Naive thymus-derived CD4-positive, alpha-beta T cell (primary cell): Measurements from ENCODE around the gene CTAG1B. TPM values are rescaled to one million over a fixed set of nuclear protein-coding genes. Genes with fewer than 3 reads are reported as not detected.
"Not testable (repeated sequence)": the region's sequence is repeated elsewhere in the genome, so short reads cannot be mapped to it uniquely, and the experiment has no call there.

ENCODE experiments used
- ATAC-seq: fragments of 150-1000 bp; cut with Tn5 transposase; 2 replicates; pipeline ENCODE4 v1.10.0; 2021; ENCODE audit warnings: mild to moderate bottlenecking, moderate library complexity
- CTCF ChIA-PET: fragments of 350-600 bp; sonication (Branson Sonifier 250); formaldehyde crosslinking; loops from one replicate; lab custom pipeline; 2021; ENCODE audit warnings: antibody characterized with exemption; lab: Charles Lee
- POLR2A ChIA-PET: fragments of 350-600 bp; sonication (Branson Sonifier 250); formaldehyde crosslinking; loops from one replicate; lab custom pipeline; 2021; ENCODE audit warnings: antibody characterized with exemption, inconsistent platforms; lab: Charles Lee
- DNase-seq, 9 donors: peaks; one replicate each; pipeline versions ENCODE4 v3.0.0 to v3.0.0-alpha.2; 2020 to 2022; ENCODE audit warnings: mixed read lengths in 1 of 9
- H3K27ac ChIP-seq: one replicate; pipeline ENCODE4 v1.7.0; 2013; ENCODE audit warnings: mild to moderate bottlenecking, low read depth, low read length, moderate library complexity
- H3K27me3 ChIP-seq, 2 donors: one replicate each; pipeline ENCODE4 v1.7.0; 2013; ENCODE audit warnings: low read length in 2 of 2, mild to moderate bottlenecking in 2 of 2, moderate library complexity in 2 of 2; ENCODE audit not compliant: control insufficient read depth in 2 of 2, insufficient read depth in 2 of 2
- H3K36me3 ChIP-seq, 3 experiments: 1 replicate in 2 of 3; 2 replicates in 1 of 3; pipeline ENCODE4 v1.7.0; 2013; ENCODE audit warnings: low read length in 3 of 3, mild to moderate bottlenecking in 3 of 3, moderate library complexity in 1 of 3; ENCODE audit not compliant: insufficient read depth in 3 of 3, control insufficient read depth in 2 of 3
- H3K4me1 ChIP-seq, 2 donors: one replicate each; pipeline ENCODE4 v1.7.0; 2013; ENCODE audit warnings: low read length in 2 of 2, mild to moderate bottlenecking in 2 of 2, moderate library complexity in 1 of 2; ENCODE audit not compliant: control insufficient read depth in 2 of 2, insufficient read depth in 2 of 2
- H3K4me3 ChIP-seq: 2 replicates; pipeline ENCODE4 v1.7.0; 2013; ENCODE audit warnings: mild to moderate bottlenecking, low read length
- H3K9me3 ChIP-seq, 3 experiments: 1 replicate in 2 of 3; 2 replicates in 1 of 3; pipeline ENCODE4 v1.7.0; 2013; ENCODE audit warnings: low read length in 3 of 3; ENCODE audit not compliant: control insufficient read depth in 2 of 3
- H3K27ac Mint-ChIP-seq, 9 donors: one replicate each; pipeline ENCODE4 v1.8.0; 2020 to 2022; ENCODE audit warnings: mixed read lengths in 9 of 9, mild to moderate bottlenecking in 8 of 9, moderate library complexity in 5 of 9, inconsistent platforms in 2 of 9
- H3K27me3 Mint-ChIP-seq, 5 donors: one replicate each; pipeline ENCODE4 v1.8.0; 2021 to 2022; ENCODE audit warnings: mixed read lengths in 5 of 5, mild to moderate bottlenecking in 1 of 5
- H3K36me3 Mint-ChIP-seq, 5 donors: one replicate each; pipeline ENCODE4 v1.8.0; 2020 to 2022; ENCODE audit warnings: mixed read lengths in 5 of 5, mild to moderate bottlenecking in 3 of 5, inconsistent platforms in 1 of 5
- H3K4me1 Mint-ChIP-seq, 7 donors: one replicate each; pipeline ENCODE4 v1.8.0; 2020 to 2022; ENCODE audit warnings: mixed read lengths in 7 of 7, mild to moderate bottlenecking in 3 of 7, inconsistent platforms in 1 of 7
- H3K4me3 Mint-ChIP-seq, 10 donors: one replicate each; pipeline ENCODE4 v1.8.0; 2020 to 2022; ENCODE audit warnings: mild to moderate bottlenecking in 10 of 10, mixed read lengths in 10 of 10, moderate library complexity in 6 of 10, inconsistent platforms in 2 of 10
- H3K9me3 Mint-ChIP-seq, 11 donors: one replicate each; pipeline ENCODE4 v1.8.0; 2020 to 2022; ENCODE audit warnings: mixed read lengths in 11 of 11, mild to moderate bottlenecking in 4 of 11, inconsistent platforms in 1 of 11, moderate library complexity in 1 of 11
- intact Hi-C, 2 donors: fragments of 100-400 bp; cut with micrococcal nuclease; formaldehyde crosslinking; loops; one replicate each; pipeline ENCODE4 v1.15.1; 2023
- polyA plus RNA-seq, 2 donors: library from polyadenylated mRNA; unstranded; fragments of 300-500 nt; fragmentation: Illumina TruSeq; gene quantifications; one replicate each; pipeline ENCODE4 v1.2.3, GENCODE V29; 2021
- total RNA-seq, 6 experiments: library from RNA in 5 of 6; stranded (reverse) in 5 of 6; gene quantifications; 1 replicate in 5 of 6; 2 replicates in 1 of 6; pipeline ENCODE4 v1.2.3 and lab custom pipeline; 2021 to 2026

The CTAG1B gene
- total and polyA plus RNA-seq, 7 experiments from 2014 or later, result not detected

DNA sequence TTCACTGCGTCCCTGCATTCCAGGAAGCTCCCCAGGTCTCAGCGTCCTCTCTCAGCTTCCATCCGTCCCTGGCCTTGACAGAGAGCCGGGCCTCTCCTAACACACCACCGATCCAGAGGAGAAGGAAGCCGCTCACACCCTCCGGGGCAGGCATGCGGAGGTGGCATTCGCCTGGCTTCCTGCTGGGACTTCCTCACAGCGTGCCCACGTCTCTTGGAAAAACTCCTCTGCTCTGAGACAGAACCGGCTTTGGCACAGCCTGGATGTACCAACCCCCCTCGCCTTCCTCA lies 31.1 kb upstream of the CTAG1B start:
- Mint-ChIP-seq H3K9me3 (no peaks in the 10 kb centered on the region), H3K27me3 (no peaks in the 10 kb centered on the region), H3K27ac (no peak overlapping the region), H3K4me1 (no peaks in the 10 kb centered on the region), H3K36me3 (no peaks in the 10 kb centered on the region), H3K4me3 (no peak overlapping the region)
- no peak for ATAC-seq
- Histone ChIP-seq H3K27me3 (no peaks in the 10 kb centered on the region), H3K27ac (no peak overlapping the region), H3K4me1 (no peaks in the 10 kb centered on the region), H3K9me3 (no peaks in the 10 kb centered on the region), H3K36me3 (no peaks in the 10 kb centered on the region), H3K4me3 (no peak overlapping the region)
- CTCF ChIA-PET, result no interaction called here
- POLR2A ChIA-PET, result no interaction called here
- no peak for DNase-seq
- intact Hi-C loops, result no loop called here

DNA sequence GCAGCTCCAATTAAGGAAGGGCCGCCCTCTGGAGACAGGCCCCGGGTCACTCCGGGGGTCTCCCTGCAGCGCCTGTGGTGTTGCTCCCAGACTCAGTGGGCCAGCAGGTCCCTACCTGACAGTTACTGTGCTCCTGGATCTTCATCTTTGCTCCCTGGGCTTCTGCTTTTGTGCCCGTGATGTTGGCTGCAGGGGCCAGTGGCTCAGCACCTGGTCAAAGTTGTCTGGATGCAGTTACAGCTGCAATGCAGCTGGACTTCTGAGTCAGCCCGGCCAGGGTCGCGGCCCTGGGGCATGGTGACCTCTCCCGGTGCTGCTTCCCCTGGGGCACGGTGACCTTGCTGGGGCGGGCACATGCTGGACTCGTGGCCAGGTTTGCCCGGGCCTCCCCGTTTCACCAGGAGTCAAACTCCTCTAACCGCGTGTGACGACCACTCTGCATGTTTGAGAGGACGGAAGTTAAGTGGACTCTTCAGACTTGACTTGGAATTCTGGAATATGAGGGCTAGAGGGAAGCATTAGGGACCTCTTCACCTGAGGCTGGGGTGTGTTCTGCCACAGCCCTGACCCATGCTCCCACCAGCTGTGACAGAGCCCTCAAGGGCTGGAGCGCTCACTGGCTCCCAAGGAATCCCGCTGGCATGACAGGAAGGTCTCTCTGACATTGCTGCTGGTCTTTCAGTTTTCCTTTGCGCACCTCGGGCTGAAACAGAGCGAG lies 30.6 kb upstream of the CTAG1B start:
- Mint-ChIP-seq H3K4me3 (no peak overlapping the region), H3K36me3 (no peaks in the 10 kb centered on the region), H3K27ac (no peak overlapping the region), H3K9me3 (no peaks in the 10 kb centered on the region), H3K4me1 (no peaks in the 10 kb centered on the region), H3K27me3 (no peaks in the 10 kb centered on the region)
- Histone ChIP-seq H3K4me3 (no peak overlapping the region), H3K9me3 (no peaks in the 10 kb centered on the region), H3K27ac (no peak overlapping the region), H3K4me1 (no peaks in the 10 kb centered on the region), H3K27me3 (no peaks in the 10 kb centered on the region), H3K36me3 (no peaks in the 10 kb centered on the region)
- intact Hi-C loops, result no loop called here
- no peak for ATAC-seq
- no peak for DNase-seq
- ChIA-PET POLR2A (no interaction called here), CTCF (no interaction called here)

DNA sequence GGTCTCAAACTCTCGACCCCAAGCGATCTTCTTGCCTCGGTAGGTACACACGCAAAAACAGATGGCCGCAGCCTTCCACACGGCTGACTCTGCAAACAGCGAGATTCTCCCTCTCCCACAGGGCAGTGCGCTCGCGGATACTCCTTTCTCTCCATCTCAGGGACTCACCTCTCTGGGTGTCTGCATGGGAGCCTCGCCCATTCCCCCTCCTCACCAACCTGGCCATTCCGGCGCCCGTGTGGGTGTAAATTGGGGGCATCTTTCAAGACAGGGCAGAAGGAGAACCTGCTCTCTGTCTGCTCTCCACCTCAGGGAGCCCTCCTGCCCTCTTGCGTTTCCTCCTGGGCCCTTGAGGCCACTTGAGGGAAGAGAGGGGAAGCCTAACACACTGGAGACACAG lies 29.8 kb upstream of the CTAG1B start:
- DNase-seq, result no peak
- no peak overlapping the region for H3K4me3 Mint-ChIP-seq
- Histone ChIP-seq H3K4me1 (no peaks in the 10 kb centered on the region), H3K9me3 (no peaks in the 10 kb centered on the region), H3K27ac (no peak overlapping the region), H3K4me3 (no peak overlapping the region), H3K36me3 (no peaks in the 10 kb centered on the region), H3K27me3 (no peaks in the 10 kb centered on the region)
- H3K4me1 Mint-ChIP-seq, result no peaks in the 10 kb centered on the region
- POLR2A ChIA-PET, result no interaction called here
- ATAC-seq, result no peak
- no peak overlapping the region for H3K27ac Mint-ChIP-seq
- H3K9me3 Mint-ChIP-seq, result no peaks in the 10 kb centered on the region
- CTCF ChIA-PET, result no interaction called here
- no peaks in the 10 kb centered on the region for H3K36me3 Mint-ChIP-seq
- intact Hi-C loops, result no loop called here
- H3K27me3 Mint-ChIP-seq, result no peaks in the 10 kb centered on the region

DNA sequence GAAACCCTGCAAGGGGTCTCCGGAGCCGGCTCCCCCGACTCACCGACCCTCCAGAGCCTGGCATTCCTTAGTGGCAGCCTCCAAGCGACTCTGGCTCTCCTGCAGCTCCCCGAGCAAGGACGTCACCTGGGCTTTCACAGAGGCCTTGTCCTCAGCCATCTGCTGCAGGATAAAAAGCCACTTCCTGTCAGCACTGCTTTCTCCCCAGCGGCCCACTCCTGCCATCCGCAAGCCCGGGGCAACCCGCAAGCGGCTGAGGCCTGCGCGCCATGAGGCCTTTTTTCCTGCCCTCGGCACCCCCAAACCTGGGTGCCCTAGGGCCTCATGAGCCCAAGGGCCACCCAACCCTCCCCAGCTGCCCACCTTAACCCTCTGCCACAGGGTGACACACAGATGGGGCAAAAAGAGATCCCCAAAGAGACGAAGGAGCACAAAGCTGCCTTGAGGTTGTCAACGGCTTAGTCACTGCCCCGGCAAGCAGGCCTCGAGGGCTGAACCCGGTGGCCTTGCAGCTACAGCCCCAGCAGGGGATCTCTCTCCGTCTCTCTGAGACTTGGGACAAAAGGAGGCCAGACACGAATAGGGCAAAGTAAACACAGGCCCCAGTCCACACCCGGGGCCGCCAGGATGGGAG lies 26.8 kb upstream of the CTAG1B start:
- H3K4me1 ChIP-seq, H3K27ac ChIP-seq, H3K27me3 Mint-ChIP-seq, H3K4me3 Mint-ChIP-seq, H3K36me3 ChIP-seq, H3K27ac Mint-ChIP-seq, H3K4me1 Mint-ChIP-seq, H3K9me3 Mint-ChIP-seq, H3K9me3 ChIP-seq, H3K36me3 Mint-ChIP-seq, H3K4me3 ChIP-seq, POLR2A ChIA-PET, H3K27me3 ChIP-seq, DNase-seq, intact Hi-C loops, CTCF ChIA-PET: not testable (repeated sequence)
- peak; percentile 57 for ATAC-seq

DNA sequence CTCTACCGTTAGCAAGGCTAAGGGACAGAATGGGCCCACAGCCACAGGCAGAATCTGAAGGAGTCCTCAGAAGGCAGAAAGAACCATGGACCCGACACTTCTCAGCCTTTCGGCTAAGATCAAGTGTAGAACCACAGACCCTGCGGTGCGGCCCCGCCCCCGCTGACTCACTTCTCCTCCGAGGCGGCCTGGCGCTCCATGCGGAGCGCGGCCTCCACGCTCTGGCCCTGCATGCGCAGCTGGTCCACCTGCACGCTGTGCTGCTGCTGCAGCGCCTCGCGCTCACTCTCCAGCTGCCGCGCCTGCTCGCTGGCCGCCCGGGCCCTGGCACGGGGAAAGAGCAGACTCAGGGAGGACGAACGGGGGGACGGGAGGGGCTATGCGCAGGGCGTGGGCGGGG lies 24.6 kb upstream of the CTAG1B start:
- intact Hi-C loops, H3K4me1 Mint-ChIP-seq, H3K27ac Mint-ChIP-seq, H3K9me3 Mint-ChIP-seq, H3K4me3 Mint-ChIP-seq, H3K27ac ChIP-seq, H3K9me3 ChIP-seq, H3K36me3 ChIP-seq, CTCF ChIA-PET, H3K27me3 Mint-ChIP-seq, H3K4me3 ChIP-seq, POLR2A ChIA-PET, H3K27me3 ChIP-seq, DNase-seq, ATAC-seq, H3K4me1 ChIP-seq, H3K36me3 Mint-ChIP-seq: not testable (repeated sequence)

DNA sequence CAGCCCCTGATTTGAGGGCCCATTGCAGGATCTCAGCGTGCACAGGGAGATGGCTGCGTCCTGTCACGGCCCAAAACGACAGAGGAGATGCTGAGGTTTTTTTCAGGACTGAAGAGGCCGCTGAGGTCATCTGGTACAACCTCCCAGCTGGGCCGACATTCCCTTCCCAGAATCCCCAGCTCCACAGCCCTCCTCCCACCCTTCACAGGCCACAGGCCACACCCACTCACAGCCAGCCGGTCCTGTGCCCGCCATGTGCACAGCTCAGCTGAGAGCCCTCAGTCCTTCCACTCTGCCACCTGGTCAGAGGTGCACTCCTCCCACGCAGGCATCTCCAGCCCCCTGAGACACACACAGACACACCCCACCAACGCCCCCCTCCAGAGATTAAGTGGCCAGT lies 22.7 kb upstream of the CTAG1B start:
- H3K27ac ChIP-seq, CTCF ChIA-PET, H3K36me3 Mint-ChIP-seq, H3K4me1 Mint-ChIP-seq, DNase-seq, ATAC-seq, H3K36me3 ChIP-seq, H3K4me3 Mint-ChIP-seq, H3K4me3 ChIP-seq, intact Hi-C loops, H3K27me3 Mint-ChIP-seq, H3K9me3 Mint-ChIP-seq, H3K27me3 ChIP-seq, H3K4me1 ChIP-seq, H3K9me3 ChIP-seq, POLR2A ChIA-PET, H3K27ac Mint-ChIP-seq: not testable (repeated sequence)

DNA sequence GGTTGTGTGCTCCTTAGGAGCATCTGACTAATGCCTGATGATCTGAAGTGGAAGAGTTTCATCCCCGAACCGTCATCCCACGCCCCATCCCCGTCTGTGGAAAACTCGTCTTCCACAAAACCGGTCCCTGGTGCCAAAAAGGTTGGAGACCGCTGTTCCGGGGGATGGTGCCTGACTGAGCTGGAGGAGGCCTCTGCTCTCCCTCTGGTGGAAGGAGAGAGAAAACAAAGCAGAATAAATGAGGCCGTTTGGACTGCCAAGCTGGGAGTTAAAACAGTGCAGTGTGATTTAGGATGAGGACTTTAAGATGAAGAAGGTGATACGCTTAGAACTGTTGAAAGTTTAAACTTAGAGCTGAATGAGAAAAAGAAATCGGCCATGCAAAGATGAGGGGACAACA lies 14.6 kb upstream of the CTAG1B start:
- H3K27me3 ChIP-seq, H3K36me3 ChIP-seq, H3K27me3 Mint-ChIP-seq, H3K27ac Mint-ChIP-seq, ATAC-seq, DNase-seq, H3K27ac ChIP-seq, CTCF ChIA-PET, H3K4me3 Mint-ChIP-seq, H3K36me3 Mint-ChIP-seq, POLR2A ChIA-PET, H3K4me3 ChIP-seq, H3K4me1 ChIP-seq, H3K9me3 Mint-ChIP-seq, H3K9me3 ChIP-seq, intact Hi-C loops, H3K4me1 Mint-ChIP-seq: not testable (repeated sequence)
